NT2/D1 (cell line): Measurements from ENCODE around the gene BYSL.

Experiments
- DNase-seq: peaks from one replicate; pipeline ENCODE4 v3.0.0-alpha.2; 2011; ENCODE audit warnings: low read depth, low spot score
- H3K27me3 ChIP-seq: 2 replicates; pipeline ENCODE4 v1.6.0; 2011; ENCODE audit warnings: mild to moderate bottlenecking; ENCODE audit not compliant: insufficient read length, insufficient read depth
- H3K36me3 ChIP-seq: 2 replicates; pipeline ENCODE4 v1.6.1; 2011; ENCODE audit warnings: mild to moderate bottlenecking, low read length, mixed read lengths; ENCODE audit not compliant: insufficient read depth, insufficient read length
- H3K4me1 ChIP-seq: 2 replicates; pipeline ENCODE4 v1.5.1; 2011; ENCODE audit not compliant: insufficient read depth, insufficient read length
- H3K4me3 ChIP-seq: 2 replicates; pipeline ENCODE4 v1.5.1; 2011; ENCODE audit warnings: low read depth; ENCODE audit not compliant: insufficient read length
- H3K9ac ChIP-seq: 2 replicates; pipeline ENCODE4 v1.6.0; 2011; ENCODE audit warnings: low read depth; ENCODE audit not compliant: insufficient read length
- H3K9me3 ChIP-seq: 2 replicates; pipeline ENCODE4 v1.5.1; 2011; ENCODE audit warnings: mild to moderate bottlenecking, low read length; ENCODE audit not compliant: insufficient read depth
- SUZ12 ChIP-seq: IDR thresholded peaks from 2 replicates; pipeline ENCODE4 v1.6.1; 2011; ENCODE audit not compliant: insufficient read length, insufficient read depth; ENCODE audit errors: extremely low read depth
- YY1 ChIP-seq: IDR thresholded peaks from 2 replicates; pipeline ENCODE4 v1.6.1; 2011; ENCODE audit not compliant: insufficient read length, insufficient read depth
- ZNF274 ChIP-seq: IDR thresholded peaks from 2 replicates; pipeline ENCODE4 v1.6.1; 2011; ENCODE audit warnings: mild to moderate bottlenecking, low read depth, low read length

The BYSL gene

DNA sequence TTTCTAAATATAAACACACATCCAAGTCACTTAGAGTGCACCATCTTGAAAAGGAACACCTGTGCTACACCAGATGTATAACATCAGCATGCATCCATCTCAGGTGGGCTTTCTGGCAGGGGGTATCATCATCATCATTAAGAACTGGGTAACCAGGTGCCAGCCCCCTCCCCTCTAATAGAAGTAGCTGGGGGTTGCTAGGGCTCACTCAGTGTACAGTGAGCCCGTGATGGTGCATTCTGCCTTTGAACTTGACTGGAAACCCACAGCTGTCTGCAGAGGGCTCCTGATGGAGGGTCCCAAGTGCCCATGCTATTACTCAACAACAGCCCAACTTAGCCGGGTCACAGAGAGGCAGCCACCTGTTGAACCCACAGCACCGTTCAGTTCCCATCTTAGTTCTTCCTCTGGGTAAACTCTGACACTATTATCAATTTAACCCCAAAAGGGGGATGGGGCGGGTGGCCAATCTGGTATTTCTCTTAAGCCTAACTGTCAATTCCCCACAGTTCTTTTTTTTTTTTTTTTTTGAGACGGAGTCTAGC lies 53.1 kb downstream of the BYSL start:
- DNase-seq, result no peak
- Histone ChIP-seq H3K4me3 (no peak overlapping the region), H3K4me1 (no peaks in the 10 kb centered on the region), H3K27me3 (no peaks in the 10 kb centered on the region), H3K36me3 (no peaks in the 10 kb centered on the region), H3K9ac (no peak overlapping the region), H3K9me3 (no peaks in the 10 kb centered on the region)
- TF ChIP-seq YY1 (no peak), ZNF274 (no peak), SUZ12 (no peak)

DNA sequence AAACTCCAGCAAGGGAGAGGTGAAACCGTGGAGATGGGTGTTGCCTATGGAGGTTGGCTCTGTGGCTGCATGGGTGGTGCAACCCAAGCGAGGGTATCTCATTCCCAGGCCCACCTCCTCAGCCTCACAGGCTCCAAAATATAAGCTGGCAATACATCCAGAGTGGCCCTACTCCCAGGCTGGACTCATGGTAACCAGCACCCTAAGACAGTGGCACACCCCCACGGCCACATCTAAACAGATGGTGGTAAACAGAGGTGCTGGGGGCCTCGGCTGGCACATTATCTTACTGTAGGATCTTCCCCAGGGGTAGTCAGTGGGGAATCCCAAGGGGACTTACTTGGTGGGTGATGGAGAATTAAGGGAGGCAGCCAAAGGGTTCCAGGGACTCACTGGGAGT lies 54.0 kb downstream of the BYSL start:
- Histone ChIP-seq H3K36me3 (no peaks in the 10 kb centered on the region), H3K4me3 (no peak overlapping the region), H3K27me3 (no peaks in the 10 kb centered on the region), H3K9me3 (no peaks in the 10 kb centered on the region), H3K9ac (no peak overlapping the region), H3K4me1 (no peaks in the 10 kb centered on the region)
- DNase-seq, result no peak
- no peak for TF ChIP-seq ZNF274
- no peak for TF ChIP-seq YY1
- TF ChIP-seq SUZ12, result no peak

- Histone ChIP-seq H3K4me1 (no peaks in the 10 kb centered on the region), H3K9me3 (no peaks in the 10 kb centered on the region), H3K4me3 (no peak overlapping the region), H3K9ac (no peak overlapping the region), H3K27me3 (no peaks in the 10 kb centered on the region), H3K36me3 (no peaks in the 10 kb centered on the region)
- TF ChIP-seq SUZ12, result no peak
- no peak for TF ChIP-seq YY1
- no peak for TF ChIP-seq ZNF274
- DNase-seq, result no peak
Measured at GRCh38 chr6:41976794-41977484, 55.6 kb downstream of the BYSL start.
